Measurements from ENCODE around the gene EHBP1L1. TPM values are rescaled to one million over a fixed set of nuclear protein-coding genes. Genes with fewer than 3 reads are reported as not detected.
"Not testable (repeated sequence)": the region's sequence is repeated elsewhere in the genome, so short reads cannot be mapped to it uniquely, and the experiment has no call there.

Gene EHBP1L1
- total RNA-seq, 1 donor, result 101 TPM

DNA sequence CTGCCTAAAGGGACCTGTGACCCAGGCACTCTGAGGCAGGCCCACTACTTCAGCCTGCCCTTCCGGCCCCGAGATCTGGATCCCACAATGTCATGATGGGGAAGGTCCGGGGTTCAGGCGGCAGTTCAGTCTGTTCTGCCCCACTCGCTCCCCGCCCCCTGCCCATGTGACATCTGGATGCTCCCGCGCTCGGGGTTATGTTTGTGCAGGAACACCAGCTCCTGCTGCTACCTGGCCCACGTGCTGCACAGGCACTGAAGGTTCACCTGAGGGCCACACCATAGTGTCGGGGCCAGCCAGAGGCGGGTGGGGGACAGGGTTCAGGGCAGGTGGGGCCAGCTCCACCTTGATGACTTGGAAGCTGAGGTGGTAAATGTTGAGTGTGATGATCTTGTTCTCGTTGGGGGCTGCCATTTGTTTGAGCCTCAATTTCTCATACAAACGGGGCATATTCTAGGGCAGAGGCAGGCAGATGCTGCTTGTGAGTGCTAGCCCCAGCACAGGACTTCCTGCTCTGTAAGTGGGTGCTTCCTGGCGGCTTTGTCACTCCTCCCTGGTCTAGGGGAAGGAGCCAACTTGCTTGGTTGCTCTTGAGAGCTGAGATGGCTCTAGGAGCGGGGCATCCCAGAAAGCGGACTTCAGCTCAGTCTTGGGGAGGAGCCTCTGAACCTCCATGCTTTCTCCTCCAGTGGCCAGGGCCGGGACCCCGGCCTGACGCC is 57.7 kb downstream of the EHBP1L1 start:
- peak in 1 of 3 donors; percentile 71 for DNase-seq (ENCODE audit: low read depth in 2 of 3, low spot score in 2 of 3)

GRCh38 chr11:65634109-65634436 is 58.2 kb downstream of the EHBP1L1 start:
- no peak for DNase-seq (ENCODE audit: low read depth in 2 of 3, low spot score in 2 of 3)

DNA sequence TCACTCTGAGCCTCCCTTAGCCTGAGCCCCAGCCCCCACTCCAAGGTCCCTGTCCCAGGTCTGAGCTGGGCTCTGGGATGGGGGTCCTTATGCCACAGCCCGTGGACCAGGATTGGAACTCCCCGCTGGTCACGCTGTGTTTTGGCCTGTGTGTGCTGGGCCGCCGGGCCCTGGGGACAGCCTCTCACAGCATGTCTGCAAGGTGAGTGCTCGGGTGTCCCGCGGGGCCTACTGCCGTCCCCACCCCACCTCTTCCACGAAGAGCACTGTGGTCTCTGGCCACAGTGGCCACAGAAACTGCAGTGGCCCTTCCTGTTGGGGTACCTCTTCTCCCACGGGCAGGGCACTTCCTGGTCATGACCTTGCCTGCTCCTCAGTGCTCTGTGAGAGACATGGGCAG is 58.6 kb downstream of the EHBP1L1 start:
- DNase-seq (ENCODE audit: low read depth in 2 of 3, low spot score in 2 of 3), result no peak

DNA sequence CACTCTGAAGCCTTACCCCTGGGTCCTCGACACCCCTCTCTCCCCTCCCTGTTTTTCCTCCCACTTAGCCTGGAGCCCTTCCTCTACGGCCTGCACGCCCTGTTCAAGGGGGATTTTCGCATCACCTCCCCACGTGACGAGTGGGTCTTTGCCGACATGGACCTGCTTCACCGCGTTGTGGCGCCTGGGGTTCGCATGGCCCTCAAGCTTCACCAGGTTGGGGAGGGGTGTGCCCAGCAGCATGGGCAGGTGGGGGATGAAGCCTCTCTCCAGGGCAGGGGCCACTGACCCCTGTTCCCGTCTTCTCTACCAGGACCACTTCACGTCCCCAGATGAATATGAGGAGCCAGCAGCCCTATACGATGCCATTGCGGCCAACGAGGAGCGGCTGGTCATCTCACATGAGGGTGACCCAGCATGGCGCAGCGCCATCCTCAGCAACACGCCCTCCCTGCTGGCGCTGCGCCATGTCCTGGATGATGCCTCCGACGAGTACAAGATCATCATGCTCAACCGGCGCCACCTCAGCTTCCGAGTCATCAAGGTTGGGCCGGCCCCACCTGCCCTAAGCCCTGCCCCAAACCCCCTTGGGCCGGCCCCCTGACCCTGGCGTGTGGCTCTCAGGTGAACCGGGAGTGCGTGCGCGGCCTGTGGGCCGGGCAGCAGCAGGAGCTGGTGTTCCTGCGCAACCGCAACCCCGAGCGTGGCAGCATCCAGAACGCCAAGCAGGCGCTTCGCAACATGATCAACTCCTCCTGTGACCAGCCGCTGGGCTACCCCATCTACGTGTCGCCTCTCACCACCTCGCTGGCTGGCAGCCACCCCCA is 59.3 kb downstream of the EHBP1L1 start:
- no peak for DNase-seq (ENCODE audit: low read depth in 2 of 3, low spot score in 2 of 3)

DNA sequence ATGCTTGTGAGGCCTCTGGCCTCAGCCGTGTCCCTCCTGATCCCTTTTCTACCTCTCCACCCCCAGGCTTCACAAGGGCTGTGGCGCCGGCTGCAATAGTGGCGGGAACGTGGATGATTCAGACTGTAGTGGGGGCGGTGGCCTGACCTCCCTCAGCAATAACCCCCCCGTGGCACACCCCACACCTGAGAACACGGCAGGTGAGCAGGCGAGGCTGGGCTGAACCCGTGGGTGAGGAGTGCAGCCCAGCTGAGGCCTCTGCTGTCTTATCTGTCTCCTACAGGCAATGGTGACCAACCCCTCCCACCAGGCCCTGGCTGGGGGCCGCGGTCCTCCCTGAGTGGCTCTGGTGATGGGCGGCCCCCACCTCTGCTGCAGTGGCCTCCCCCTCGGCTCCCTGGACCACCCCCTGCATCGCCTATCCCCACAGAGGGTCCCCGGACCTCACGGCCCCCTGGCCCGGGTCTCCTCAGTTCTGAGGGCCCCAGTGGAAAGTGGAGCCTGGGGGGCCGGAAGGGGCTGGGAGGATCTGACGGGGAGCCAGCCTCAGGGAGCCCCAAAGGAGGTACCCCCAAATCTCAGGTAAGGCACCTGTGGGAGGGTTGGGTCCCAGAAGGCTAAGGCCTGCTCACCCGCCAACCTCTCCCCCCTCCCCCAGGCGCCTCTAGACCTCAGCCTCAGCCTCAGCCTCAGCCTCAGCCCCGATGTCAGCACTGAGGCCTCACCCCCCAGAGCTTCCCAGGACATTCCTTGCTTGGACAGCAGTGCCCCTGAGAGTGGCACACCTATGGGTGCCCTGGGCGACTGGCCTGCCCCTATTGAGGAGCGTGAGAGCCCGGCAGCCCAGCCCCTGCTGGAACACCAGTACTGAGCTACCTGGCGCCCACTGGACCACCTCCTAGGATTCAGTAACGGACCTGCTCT is 60.5 kb downstream of the EHBP1L1 start:
- DNase-seq (ENCODE audit: low read depth in 2 of 3, low spot score in 2 of 3), result no peak

DNA sequence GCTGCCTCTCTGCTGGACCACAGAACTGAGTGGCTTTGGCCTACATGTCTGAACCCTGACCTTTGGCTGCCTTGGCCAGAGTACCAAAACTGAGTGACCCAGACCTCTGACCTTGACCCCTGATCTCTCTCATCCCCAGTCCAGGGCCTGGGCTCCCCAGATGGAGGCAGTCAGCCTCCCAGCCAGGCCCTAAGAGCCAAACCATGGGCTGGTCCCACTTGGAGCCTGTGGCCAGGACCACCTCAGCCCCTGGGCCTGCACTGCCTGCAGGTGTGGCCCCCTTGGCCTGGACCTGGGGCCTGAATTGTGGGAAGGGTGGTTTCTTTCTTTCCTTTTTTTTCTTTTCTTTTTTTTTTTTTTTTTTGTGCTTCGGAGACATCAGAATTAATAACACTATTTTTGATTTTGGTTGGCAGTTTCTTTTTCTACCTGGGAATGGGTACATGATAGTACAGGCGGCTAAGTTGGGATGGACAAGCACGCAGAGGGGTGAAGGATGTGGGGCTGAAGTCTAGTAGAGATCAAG is 61.2 kb downstream of the EHBP1L1 start:
- no peak for DNase-seq (ENCODE audit: low read depth in 2 of 3, low spot score in 2 of 3)

DNA sequence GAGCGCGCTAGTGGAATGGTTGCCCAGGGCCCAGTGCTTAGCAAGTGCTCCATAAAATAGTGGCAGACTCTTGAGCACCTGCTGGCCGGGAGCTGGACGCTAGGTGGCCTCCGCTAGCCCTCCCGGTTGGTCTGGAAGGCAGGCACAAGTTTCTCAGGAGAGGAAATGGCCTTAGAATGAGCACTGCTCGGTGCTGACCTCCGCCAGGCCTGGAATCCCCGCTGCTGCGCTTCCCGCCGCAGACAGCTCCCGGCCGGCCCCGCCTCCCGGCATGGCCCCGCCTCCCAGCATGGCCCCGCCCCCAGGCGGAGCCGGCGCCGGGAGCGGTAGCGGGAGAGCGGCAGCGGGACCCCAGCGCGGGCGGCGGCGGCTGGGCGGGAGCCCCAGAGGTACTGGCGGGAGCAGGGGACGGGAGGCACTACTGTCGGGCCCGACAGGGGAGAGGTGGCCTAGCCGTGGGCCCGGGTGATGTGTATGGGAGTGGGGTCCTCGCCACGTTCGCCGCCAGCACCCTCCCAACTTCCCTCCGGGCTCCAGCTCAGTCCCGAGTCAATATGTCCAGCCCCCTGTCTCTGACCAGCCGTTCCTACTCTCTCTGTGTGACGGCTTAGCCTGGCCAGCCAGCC is 62.1 kb downstream of the EHBP1L1 start, which contains the start of gene SIPA1:
Gene SIPA1 (plus strand): TSS at position 308 of the 626 bp plus-strand sequence. CDS start 2,821 bp downstream, outside the sequence.
- peak; percentile 59 to 66 (median 62) for DNase-seq (ENCODE audit: low read depth in 2 of 3, low spot score in 2 of 3)

DNA sequence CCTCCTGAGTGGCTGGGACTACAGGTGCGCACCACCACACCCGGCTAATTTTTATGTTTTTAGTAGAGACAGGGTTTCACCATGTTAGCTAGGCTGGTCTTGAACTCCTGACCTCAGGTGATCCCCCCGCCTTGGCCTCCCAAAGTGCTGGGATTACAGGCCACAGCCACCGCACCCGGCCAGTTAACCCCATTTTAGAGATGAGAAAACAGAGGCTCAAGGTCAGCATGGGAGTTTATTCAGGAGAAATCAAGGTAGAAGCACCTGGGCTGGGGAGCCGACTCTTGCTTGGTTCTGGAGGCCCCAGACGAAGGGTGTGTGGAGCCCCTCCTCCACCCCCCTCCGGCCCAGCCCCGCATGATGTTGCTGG is 63.4 kb downstream of the EHBP1L1 start:
- not testable (repeated sequence) for DNase-seq (ENCODE audit: low read depth in 2 of 3, low spot score in 2 of 3)

GRCh38 chr11:65639623-65640482 is 64.0 kb downstream of the EHBP1L1 start:
- DNase-seq (ENCODE audit: low read depth in 2 of 3, low spot score in 2 of 3), result peak; percentile 33 to 55 (median 51)

DNA sequence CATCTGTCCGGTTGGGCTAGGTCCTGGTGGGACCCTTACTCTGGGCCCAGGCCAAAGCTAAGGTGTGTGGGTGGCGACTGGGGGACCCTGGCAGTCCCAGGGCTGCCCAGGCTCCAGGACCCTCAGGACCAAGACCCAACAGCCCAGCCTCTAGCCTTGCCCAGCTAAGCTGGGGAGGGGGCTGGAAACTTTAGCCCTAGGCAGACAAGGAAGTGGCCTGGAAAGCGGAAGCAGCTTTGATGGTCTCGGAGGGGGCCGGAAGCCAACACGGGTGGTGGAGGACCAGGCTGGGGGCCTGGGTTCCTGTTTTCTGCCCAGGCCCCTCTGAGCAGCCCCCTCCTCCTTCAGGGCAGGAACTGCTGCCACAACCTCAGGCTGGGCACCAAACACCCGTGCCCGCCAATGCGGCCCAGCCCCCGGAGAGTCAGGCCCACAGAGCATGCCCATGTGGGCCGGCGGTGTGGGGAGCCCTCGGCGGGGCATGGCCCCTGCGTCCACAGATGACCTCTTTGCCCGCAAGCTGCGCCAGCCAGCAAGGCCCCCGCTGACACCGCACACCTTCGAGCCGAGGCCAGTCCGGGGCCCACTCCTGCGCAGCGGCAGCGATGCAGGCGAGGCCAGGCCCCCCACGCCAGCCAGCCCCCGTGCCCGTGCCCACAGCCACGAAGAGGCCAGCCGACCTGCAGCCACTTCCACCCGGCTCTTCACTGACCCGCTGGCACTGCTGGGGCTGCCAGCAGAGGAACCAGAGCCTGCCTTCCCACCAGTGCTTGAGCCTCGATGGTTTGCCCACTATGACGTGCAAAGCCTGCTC is 64.8 kb downstream of the EHBP1L1 start:
- DNase-seq (ENCODE audit: low read depth in 2 of 3, low spot score in 2 of 3), result peak in 2 of 3 donors; percentile 92 to 97

GRCh38 chr11:65641297-65642013 is 65.6 kb downstream of the EHBP1L1 start:
- no peak for DNase-seq (ENCODE audit: low read depth in 2 of 3, low spot score in 2 of 3)

Small RNA genes lying within 50 kb of the gene (small RNA-seq; reads per million reads assigned to genes)
- gene AP001362.1 (not detected), gene MIR4690 (not detected)

Other genes starting within 250 kb of the EHBP1L1 start
- 65.2 TPM for gene DPF2, start 242.2 kb upstream of the EHBP1L1 start, total RNA-seq
- 4.8 TPM for gene TIGD3, start 221.3 kb upstream of the EHBP1L1 start, total RNA-seq
- 7.0 TPM for gene SLC25A45, start 193.4 kb upstream of the EHBP1L1 start, total RNA-seq
- 77.6 TPM for gene FRMD8, start 189.4 kb upstream of the EHBP1L1 start, total RNA-seq
- gene NEAT1, start 153.3 kb upstream of the EHBP1L1 start, total RNA-seq, result 102 TPM
- 2,681 TPM for gene MALAT1, start 77.0 kb upstream of the EHBP1L1 start, total RNA-seq
- 107 TPM for gene SCYL1, start 51.0 kb upstream of the EHBP1L1 start, total RNA-seq
- 89.1 TPM for gene LTBP3, start 17.7 kb upstream of the EHBP1L1 start, total RNA-seq
- 48.7 TPM for gene ZNRD2, start 5.6 kb upstream of the EHBP1L1 start, total RNA-seq
- 55.5 TPM for gene FAM89B, start 3.5 kb upstream of the EHBP1L1 start, total RNA-seq
- gene KCNK7, start 19.7 kb downstream of the EHBP1L1 start, total RNA-seq, result 1.3 TPM
- 98.6 TPM for gene MAP3K11, start 38.2 kb downstream of the EHBP1L1 start, total RNA-seq
- gene PCNX3, start 39.7 kb downstream of the EHBP1L1 start, total RNA-seq, result 32.6 TPM
- 154 TPM for gene SIPA1, start 62.0 kb downstream of the EHBP1L1 start, total RNA-seq
- gene RELA, start 86.9 kb downstream of the EHBP1L1 start, total RNA-seq, result 107 TPM
- gene KAT5, start 136.2 kb downstream of the EHBP1L1 start, total RNA-seq, result 75.7 TPM
- gene RNASEH2C, start 144.7 kb downstream of the EHBP1L1 start, total RNA-seq, result 77.8 TPM
- 16.2 TPM for gene AP5B1, start 204.9 kb downstream of the EHBP1L1 start, total RNA-seq
- 0.27 TPM for gene OVOL1, start 211.0 kb downstream of the EHBP1L1 start, total RNA-seq

All from hematopoietic multipotent progenitor cell (in vitro differentiated cells).